SK-N-MC (cell line): ENCODE measurements around the gene PPP4R3C.
"Not testable (repeated sequence)": the region's sequence is repeated elsewhere in the genome, so short reads cannot be mapped to it uniquely, and the experiment has no call there.

Experiments used
- DNase-seq: peaks from one replicate; pipeline ENCODE4 v3.0.0-alpha.2; 2011; ENCODE audit warnings: low read depth, low spot score
- H3K27ac ChIP-seq: fragments of 200-600 bp; sonication (generic); 2 replicates; pipeline ENCODE4 v1.5.1; 2016; ENCODE audit warnings: mixed run types
- H3K36me3 ChIP-seq: fragments of 200-600 bp; sonication (generic); 2 replicates; pipeline ENCODE4 v1.6.1; 2017; ENCODE audit warnings: antibody characterized with exemption, low read length, mixed read lengths; ENCODE audit not compliant: insufficient read depth
- H3K4me3 ChIP-seq: fragments of 200-600 bp; sonication (generic); 2 replicates; pipeline ENCODE4 v1.5.1; 2016
- H3K9ac ChIP-seq: fragments of 200-600 bp; sonication (generic); 2 replicates; pipeline ENCODE4 v1.8.0; 2017; ENCODE audit warnings: mixed run types, mixed read lengths; ENCODE audit not compliant: insufficient read length
- H3K9me3 ChIP-seq: fragments of 200-600 bp; sonication (generic); 2 replicates; pipeline ENCODE4 v1.6.1; 2017; ENCODE audit warnings: low read depth, mild to moderate bottlenecking, antibody characterized with exemption, low read length, moderate library complexity, mixed read lengths
- EZH2 ChIP-seq: fragments of 200-600 bp; sonication (generic); IDR thresholded peaks from one replicate; pipeline ENCODE4 v1.6.1; 2017; ENCODE audit warnings: antibody characterized with exemption
- FOXP2 ChIP-seq: optimal IDR thresholded peaks from 2 replicates; pipeline ENCODE3; 2011; ENCODE audit warnings: mild to moderate bottlenecking, moderate library complexity; ENCODE audit not compliant: insufficient read depth; ENCODE audit errors: extremely low read length, control extremely low read depth
- POLR2AphosphoS5 ChIP-seq: IDR thresholded peaks from 2 replicates; pipeline ENCODE4 v1.6.1; 2012; ENCODE audit warnings: mild to moderate bottlenecking, low read depth, low read length, borderline replicate concordance

PPP4R3C gene

DNA sequence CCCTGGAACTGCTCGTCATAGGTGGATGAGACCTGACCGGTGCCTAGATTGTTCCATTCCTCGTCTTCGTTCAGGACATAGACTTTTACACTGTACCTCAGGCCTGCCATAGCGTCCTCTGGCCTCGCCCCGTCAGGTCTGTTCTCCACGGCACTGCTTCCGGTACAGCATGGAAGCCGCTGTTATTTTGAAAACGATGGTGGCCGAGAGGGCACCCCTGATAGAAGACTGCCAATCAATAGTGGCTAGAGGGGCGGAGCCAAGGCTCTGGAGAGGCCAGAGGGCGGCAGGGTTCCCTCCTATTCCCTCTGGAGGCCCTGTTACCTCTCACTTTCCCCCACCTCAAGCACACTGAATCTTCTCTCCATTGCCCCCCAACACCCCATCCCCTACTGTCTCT, at the start of gene PPP4R3C:
PPP4R3C (minus strand) TSS at position 155 of the 400 bp plus-strand sequence; CDS start at position 110, 45 bp downstream.
- Histone ChIP-seq H3K27ac (no peak within 1 kb of the TSS), H3K9me3 (no peaks in the 10 kb centered on the region), H3K9ac (no peak within 1 kb of the TSS), H3K36me3 (no peaks in the 10 kb centered on the region), H3K4me3 (no peak within 1 kb of the TSS)
- TF ChIP-seq POLR2AphosphoS5 (no peak), EZH2 (no peak), FOXP2 (no peak)
- DNase-seq = no peak

DNA sequence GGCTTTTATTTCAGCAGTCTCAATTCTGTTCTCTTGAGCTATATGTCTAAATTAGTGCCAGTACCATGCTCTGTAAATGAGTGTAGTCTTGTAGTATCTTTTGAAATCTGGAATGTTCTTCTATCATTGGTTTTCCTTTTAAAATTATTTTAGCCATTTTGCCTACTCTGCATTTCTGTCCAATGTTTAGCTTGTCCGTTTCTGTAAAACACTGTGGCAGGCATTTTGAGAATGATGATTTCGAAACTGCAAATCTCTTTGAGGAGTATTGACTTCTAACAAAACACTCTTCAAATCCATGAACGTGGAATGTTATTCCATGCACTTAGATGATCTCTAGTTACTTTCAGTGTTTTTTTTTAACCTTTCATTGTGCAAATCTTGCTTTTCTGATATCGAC, 28.3 kb upstream of the PPP4R3C start:
- no peak for DNase-seq
- TF ChIP-seq EZH2 = no peak
- TF ChIP-seq POLR2AphosphoS5 = no peak
- no peak for TF ChIP-seq FOXP2
- Histone ChIP-seq H3K9ac (no peak overlapping the region), H3K9me3 (no peaks in the 10 kb centered on the region), H3K4me3 (no peak overlapping the region), H3K27ac (no peak overlapping the region), H3K36me3 (no peaks in the 10 kb centered on the region)

DNA sequence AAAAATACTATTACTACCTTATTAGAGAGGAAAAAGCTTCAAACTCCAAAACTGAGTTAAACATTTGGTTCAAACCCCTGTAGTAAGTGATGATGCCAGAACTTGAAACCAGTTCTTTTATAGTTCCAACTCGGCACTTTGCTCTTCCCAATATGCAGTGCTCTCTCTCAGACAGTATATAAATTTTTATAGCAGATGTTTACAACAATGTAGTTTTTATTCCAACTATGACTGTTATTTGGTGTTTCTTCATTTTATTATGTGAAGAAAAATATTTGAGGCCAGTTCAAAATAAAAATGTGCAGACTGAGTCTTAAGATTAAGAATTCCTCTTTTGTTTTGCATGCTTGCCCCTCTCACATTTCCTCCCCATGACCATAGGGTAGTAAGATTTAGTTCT, 2.9 kb upstream of the PPP4R3C start:
- H3K9ac ChIP-seq = no peak overlapping the region
- H3K9me3 ChIP-seq = no peaks in the 10 kb centered on the region
- TF ChIP-seq FOXP2 (no peak), POLR2AphosphoS5 (no peak), EZH2 (no peak)
- DNase-seq = no peak
- H3K36me3 ChIP-seq = no peaks in the 10 kb centered on the region
- H3K4me3 ChIP-seq = no peak overlapping the region
- H3K27ac ChIP-seq = no peak overlapping the region

DNA sequence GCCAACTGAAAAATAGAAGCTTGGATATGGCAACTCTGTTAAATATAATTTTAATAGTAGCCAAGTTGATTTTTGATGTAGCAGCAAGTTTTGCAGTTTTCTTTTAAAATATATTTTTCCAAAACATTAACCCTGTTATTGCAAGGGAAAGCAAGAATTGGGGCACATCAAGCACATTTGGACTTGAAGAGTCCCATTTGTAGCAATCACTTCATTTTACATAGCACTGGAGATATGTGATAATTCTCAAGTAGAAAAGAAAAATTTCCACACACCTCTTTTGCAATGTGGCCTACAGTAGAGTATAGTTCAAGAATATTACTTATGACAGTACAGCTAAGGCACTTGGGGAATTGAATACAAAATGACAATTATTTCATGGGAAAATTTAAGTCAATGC, 1.9 kb upstream of the PPP4R3C start:
- H3K27ac ChIP-seq = no peak overlapping the region
- H3K9me3 ChIP-seq = no peaks in the 10 kb centered on the region
- H3K36me3 ChIP-seq = no peaks in the 10 kb centered on the region
- no peak for TF ChIP-seq EZH2
- no peak for TF ChIP-seq FOXP2
- TF ChIP-seq POLR2AphosphoS5 = no peak
- no peak overlapping the region for H3K9ac ChIP-seq
- DNase-seq = no peak
- no peak overlapping the region for H3K4me3 ChIP-seq

DNA sequence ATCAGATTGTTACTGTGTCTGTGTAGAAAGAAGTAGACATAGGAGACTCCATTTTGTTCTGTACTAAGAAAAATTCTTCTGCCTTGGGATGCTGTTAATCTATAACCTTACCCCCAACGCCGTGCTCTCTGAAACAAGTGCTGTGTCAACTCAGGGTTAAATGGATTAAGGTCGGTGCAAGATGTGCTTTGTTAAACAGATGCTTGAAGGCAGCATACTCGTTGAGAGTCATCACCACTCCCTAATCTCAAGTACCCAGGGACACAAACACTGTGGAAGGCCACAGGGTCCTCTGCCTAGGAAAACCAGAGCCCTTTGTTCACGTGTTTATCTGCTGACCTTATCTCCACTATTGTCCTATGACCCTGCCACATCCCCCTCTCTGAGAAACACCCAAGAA, 4.0 kb downstream of the PPP4R3C start:
- H3K36me3 ChIP-seq, H3K27ac ChIP-seq, H3K9ac ChIP-seq, H3K4me3 ChIP-seq, DNase-seq, H3K9me3 ChIP-seq: not testable (repeated sequence)

DNA sequence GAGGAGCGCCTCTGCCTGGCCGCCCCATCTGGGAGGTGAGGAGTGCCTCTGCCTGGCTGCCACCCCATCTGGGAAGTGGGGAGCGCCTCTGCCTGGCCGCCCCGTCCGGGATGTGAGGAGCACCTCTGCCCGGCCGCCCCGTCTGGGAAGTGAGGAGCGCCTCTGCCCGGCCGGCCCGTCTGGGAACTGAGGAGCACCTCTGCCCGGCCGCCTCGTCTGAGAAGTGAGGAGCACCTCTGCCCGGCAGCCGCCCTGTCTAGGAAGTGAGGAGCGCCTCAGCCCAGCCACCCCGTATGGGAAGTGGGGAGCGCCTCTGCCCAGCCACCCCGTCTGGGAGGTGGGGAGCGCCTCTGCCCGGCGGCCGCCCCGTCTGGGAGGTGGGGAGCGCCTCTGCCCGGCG, 4.6 kb downstream of the PPP4R3C start:
- H3K9ac ChIP-seq, DNase-seq: not testable (repeated sequence)

DNA sequence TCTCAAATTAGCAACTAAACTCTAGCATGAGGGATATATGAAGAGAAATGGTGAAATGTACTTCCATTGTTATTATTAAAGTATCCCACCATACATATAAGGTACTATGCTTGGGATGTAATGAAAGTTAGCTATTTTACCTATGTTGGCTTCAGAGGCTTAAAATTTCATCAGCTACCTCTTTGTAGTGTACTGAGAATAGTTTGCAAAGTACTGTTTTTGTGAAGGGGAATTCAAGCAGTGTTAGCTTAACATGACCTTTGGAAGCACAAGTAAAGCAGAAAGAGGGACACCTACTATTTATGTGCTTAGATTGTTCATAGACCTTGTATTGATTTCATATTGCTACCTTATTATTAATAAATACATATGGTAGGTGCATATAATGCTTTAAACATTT, 11.8 kb downstream of the PPP4R3C start:
- Histone ChIP-seq H3K9me3 (no peaks in the 10 kb centered on the region), H3K36me3 (no peaks in the 10 kb centered on the region), H3K4me3 (no peak overlapping the region), H3K9ac (no peak overlapping the region), H3K27ac (no peak overlapping the region)
- DNase-seq = no peak
- TF ChIP-seq EZH2 (no peak), FOXP2 (no peak), POLR2AphosphoS5 (no peak)

More for the DNA sequence above, 4.6 kb downstream of the PPP4R3C start:
- H3K4me3 ChIP-seq, H3K9me3 ChIP-seq, H3K36me3 ChIP-seq, H3K27ac ChIP-seq: not testable (repeated sequence)

DNA sequence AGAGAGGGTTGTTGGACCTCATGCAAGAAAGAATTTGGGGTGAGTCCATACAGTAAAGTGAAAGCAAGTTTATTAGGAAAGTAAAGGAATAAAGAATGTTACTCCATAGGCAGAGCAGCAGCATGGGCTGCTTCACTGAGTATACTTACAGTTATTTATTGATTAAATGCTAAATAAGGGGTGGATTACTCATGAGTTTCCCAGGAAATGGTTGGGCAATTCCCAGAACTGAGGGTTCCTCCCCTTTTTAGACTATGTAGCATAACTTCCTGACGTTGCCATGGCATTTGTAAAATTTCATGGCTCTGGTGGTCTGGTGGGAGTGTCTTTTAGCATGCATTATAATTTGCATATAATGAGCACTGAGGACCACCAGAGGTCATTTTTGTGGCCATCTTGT, 16.7 kb downstream of the PPP4R3C start:
- DNase-seq = no peak
- Histone ChIP-seq H3K9me3 (no peaks in the 10 kb centered on the region), H3K27ac (no peak overlapping the region), H3K4me3 (no peak overlapping the region), H3K36me3 (no peaks in the 10 kb centered on the region), H3K9ac (no peak overlapping the region)
- no peak for TF ChIP-seq EZH2
- TF ChIP-seq FOXP2 = no peak
- TF ChIP-seq POLR2AphosphoS5 = no peak

DNA sequence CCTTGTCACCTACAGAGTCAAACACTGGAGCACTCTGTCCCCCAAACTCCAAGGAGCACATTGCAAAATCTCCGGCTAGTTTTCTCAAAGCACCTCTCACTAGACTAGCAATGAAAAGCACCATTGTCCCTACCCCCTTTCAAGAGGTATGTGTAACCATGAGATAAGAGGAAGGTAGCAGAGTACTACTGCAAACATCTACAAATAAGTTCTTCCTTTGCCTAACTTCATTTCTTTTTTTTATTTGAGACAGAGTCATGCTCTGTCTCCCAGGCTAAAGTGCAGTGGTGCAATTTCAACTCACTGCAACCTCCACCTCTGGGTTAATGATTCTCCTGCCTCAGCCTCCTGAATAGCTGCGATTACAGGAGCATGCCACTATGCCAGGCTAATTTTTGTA, 17.7 kb downstream of the PPP4R3C start:
- TF ChIP-seq POLR2AphosphoS5 (no peak), FOXP2 (no peak), EZH2 (no peak)
- no peaks in the 10 kb centered on the region for H3K9me3 ChIP-seq

More for the DNA sequence above, 17.7 kb downstream of the PPP4R3C start:
- Histone ChIP-seq H3K27ac (no peak overlapping the region), H3K9ac (no peak overlapping the region), H3K36me3 (no peaks in the 10 kb centered on the region), H3K4me3 (no peak overlapping the region)
- DNase-seq = no peak
